GM23338 (cell line): ENCODE results near the gene SNRNP200. TPM values are rescaled to one million over a fixed set of nuclear protein-coding genes. Genes with fewer than 3 reads are reported as not detected.

Experiments used
- ATAC-seq: fragments of 200-7000 bp; cut with Tn5 transposase; 3 replicates; pipeline ENCODE4 v1.9.1; 2020
- DNase-seq: peaks from one replicate; pipeline ENCODE4 v3.0.0-alpha.2; 2015; ENCODE audit warnings: low spot score
- H2AFZ ChIP-seq: fragments of 200-600 bp; sonication (generic); 2 replicates; pipeline ENCODE4 v1.8.0; 2016; ENCODE audit warnings: antibody characterized with exemption, mild to moderate bottlenecking, moderate library complexity
- H3F3A ChIP-seq: fragments of 200-600 bp; sonication (generic); replicated peaks from 2 replicates; pipeline ENCODE4 v1.8.0; 2017; ENCODE audit warnings: antibody characterized with exemption, mixed run types, low read depth
- H3K27ac ChIP-seq: fragments of 200-600 bp; sonication (generic); 2 replicates; pipeline ENCODE4 v1.6.1; 2016; ENCODE audit warnings: low read depth
- H3K27me3 ChIP-seq: fragments of 200-600 bp; sonication (generic); 2 replicates; pipeline ENCODE4 v1.8.0; 2016; ENCODE audit warnings: mild to moderate bottlenecking, mixed run types, moderate library complexity; ENCODE audit not compliant: insufficient read depth
- H3K36me3 ChIP-seq: fragments of 200-600 bp; sonication (generic); 2 replicates; pipeline ENCODE4 v1.8.0; 2016; ENCODE audit warnings: mild to moderate bottlenecking; ENCODE audit not compliant: insufficient read depth
- H3K4me1 ChIP-seq: fragments of 200-600 bp; sonication (generic); 2 replicates; pipeline ENCODE4 v1.8.0; 2016; ENCODE audit warnings: mild to moderate bottlenecking, moderate library complexity; ENCODE audit not compliant: insufficient read depth
- H3K4me2 ChIP-seq: fragments of 200-600 bp; sonication (generic); 2 replicates; pipeline ENCODE4 v1.7.1; 2017; ENCODE audit warnings: mixed run types
- H3K4me3 ChIP-seq: fragments of 200-600 bp; sonication (generic); 2 replicates; pipeline ENCODE4 v1.6.1; 2016; ENCODE audit warnings: mixed run types
- H3K79me2 ChIP-seq: fragments of 200-600 bp; sonication (generic); replicated peaks from 2 replicates; pipeline ENCODE4 v1.8.0; 2017; ENCODE audit warnings: mild to moderate bottlenecking; ENCODE audit not compliant: insufficient read depth
- H3K9me2 ChIP-seq: fragments of 200-600 bp; sonication (generic); 2 replicates; pipeline ENCODE4 v1.8.0; 2017; ENCODE audit not compliant: insufficient read depth
- H4K20me1 ChIP-seq: fragments of 200-600 bp; sonication (generic); replicated peaks from 2 replicates; pipeline ENCODE4 v1.8.0; 2017; ENCODE audit warnings: mild to moderate bottlenecking; ENCODE audit not compliant: insufficient read depth
- H3K27ac Mint-ChIP-seq: 2 replicates; pipeline ENCODE4 v1.8.0; 2020; ENCODE audit warnings: inconsistent platforms, mild to moderate bottlenecking, moderate library complexity, mixed read lengths
- H3K27me3 Mint-ChIP-seq: 3 replicates; pipeline ENCODE4 v1.8.0; 2022; ENCODE audit warnings: low read depth, mild to moderate bottlenecking, moderate library complexity, mixed read lengths, inconsistent platforms; ENCODE audit not compliant: insufficient read depth, poor library complexity
- H3K36me3 Mint-ChIP-seq: 3 replicates; pipeline ENCODE4 v1.8.0; 2021; ENCODE audit warnings: low read depth, mild to moderate bottlenecking, inconsistent platforms, moderate library complexity, mixed read lengths
- H3K4me1 Mint-ChIP-seq: 3 replicates; pipeline ENCODE4 v1.8.0; 2020; ENCODE audit warnings: mild to moderate bottlenecking, inconsistent platforms, mixed read lengths
- H3K4me3 Mint-ChIP-seq: 3 replicates; pipeline ENCODE4 v1.8.0; 2021; ENCODE audit warnings: moderate library complexity, mild to moderate bottlenecking, inconsistent platforms, mixed read lengths
- H3K9me3 Mint-ChIP-seq: 3 replicates; pipeline ENCODE4 v1.8.0; 2020; ENCODE audit warnings: moderate library complexity, mild to moderate bottlenecking, inconsistent platforms, mixed read lengths
- ETS1 ChIP-seq: IDR thresholded peaks from 2 replicates; pipeline ENCODE4 v1.6.1; 2016; ENCODE audit warnings: antibody characterized with exemption
- EZH2 ChIP-seq: fragments of 200-600 bp; sonication (generic); IDR thresholded peaks from one replicate; pipeline ENCODE4 v1.8.0; 2017; ENCODE audit warnings: antibody characterized with exemption, mild to moderate bottlenecking, low read depth; ENCODE audit not compliant: unreplicated experiment
- EZH2phosphoT487 ChIP-seq: fragments of 200-600 bp; sonication (generic); IDR thresholded peaks from one replicate; pipeline ENCODE4 v1.8.1; 2018; ENCODE audit warnings: antibody characterized with exemption; ENCODE audit not compliant: unreplicated experiment
- REST ChIP-seq: IDR thresholded peaks from one replicate; pipeline ENCODE4 v1.6.1; 2018; ENCODE audit warnings: antibody characterized with exemption; ENCODE audit not compliant: unreplicated experiment
- STAT1 ChIP-seq: IDR thresholded peaks from one replicate; pipeline ENCODE4 v1.6.1; 2016; ENCODE audit warnings: antibody characterized with exemption; ENCODE audit not compliant: unreplicated experiment
- ZNF114 ChIP-seq: fragments of 250-450 bp; sonication (Bioruptor Pico); IDR thresholded peaks from 2 replicates; pipeline ENCODE4 v1.5.0; 2020; ENCODE audit warnings: mild to moderate bottlenecking, moderate library complexity
- ZNF331 ChIP-seq: fragments of 250-450 bp; sonication (Bioruptor Pico); IDR thresholded peaks from 2 replicates; pipeline ENCODE4 v1.5.0; 2020; ENCODE audit warnings: low read depth, mild to moderate bottlenecking, moderate library complexity
- ZNF462 ChIP-seq: fragments of 250-450 bp; sonication (Bioruptor Pico); IDR thresholded peaks from 2 replicates; pipeline ENCODE4 v1.5.0; 2020; ENCODE audit warnings: mild to moderate bottlenecking, moderate library complexity
- polyA plus RNA-seq: library from polyadenylated mRNA; unstranded; fragments of >200 nt; fragmentation: Nextera tagmentation; extraction: Ambion mirVana; gene quantifications from 2 replicates; pipeline ENCODE4 v1.2.1, GENCODE V29; 2016
- total RNA-seq: library from RNA; depleted of rRNA; stranded (reverse); fragments of >200 nt; shearing (Covaris generic); gene quantifications from 2 replicates; pipeline ENCODE4 v1.2.3, GENCODE V29; 2014

SNRNP200 gene
- total and polyA plus RNA-seq, 2 experiments from 2014 or later, result 70.7 to 179 TPM

- no peak overlapping the region for H3K4me3 Mint-ChIP-seq
- TF ChIP-seq REST (no peak), EZH2phosphoT487 (no peak), STAT1 (no peak), ZNF331 (CRISPR knock-in tag) (no peak), ZNF114 (CRISPR knock-in tag) (no peak), ETS1 (no peak), EZH2 (no peak), ZNF462 (CRISPR knock-in tag) (no peak)
Measured at GRCh38 chr2:96316999-96317398, 11.7 kb upstream of the SNRNP200 start.

More at GRCh38 chr2:96316999-96317398, 11.7 kb upstream of the SNRNP200 start:
- Histone ChIP-seq H3K79me2 (no peaks in the 10 kb centered on the region), H3K4me2 (no peak overlapping the region), H2AFZ (no peak overlapping the region), H3K9me2 (no peaks in the 10 kb centered on the region), H3K36me3 (no peaks in the 10 kb centered on the region; the same call in 1 of the 2 replicates), H3K4me1 (0 out of 2 replicates have a peak, but pooled peaks cover 6% of the 10 kb centered on the region), H3F3A (peaks cover 6% of the 10 kb centered on the region; the same call in 1 of the 2 replicates), H3K27me3 (peaks cover 35% of the 10 kb centered on the region), H3K27ac (no peak overlapping the region), H3K4me3 (no peak overlapping the region), H4K20me1 (no peaks in the 10 kb centered on the region)
- Mint-ChIP-seq H3K36me3 (no peaks in the 10 kb centered on the region), H3K4me1 (peaks cover 5% of the 10 kb centered on the region; the same call in 2 of the 3 replicates), H3K27me3 (peaks cover 27% of the 10 kb centered on the region), H3K27ac (no peak overlapping the region), H3K9me3 (no peaks in the 10 kb centered on the region; the same call in 2 of the 3 replicates)
- ATAC-seq (no peak), DNase-seq (no peak)
